C4-2B (cell line): ENCODE data around the gene LDB3.

Source experiments
- H3K27ac ChIP-seq: fragments of 450-650 bp; 2 replicates; pipeline ENCODE4 v1.5.1; 2017
- CTCF ChIP-seq: fragments of 450-650 bp; conservative IDR thresholded peaks from 2 replicates; pipeline ENCODE4 v1.5.1; 2017; ENCODE audit warnings: mild to moderate bottlenecking
- ZFX ChIP-seq: fragments of 450-650 bp; IDR thresholded peaks from 2 replicates; pipeline ENCODE4 v1.6.1; 2017

LDB3 gene

DNA sequence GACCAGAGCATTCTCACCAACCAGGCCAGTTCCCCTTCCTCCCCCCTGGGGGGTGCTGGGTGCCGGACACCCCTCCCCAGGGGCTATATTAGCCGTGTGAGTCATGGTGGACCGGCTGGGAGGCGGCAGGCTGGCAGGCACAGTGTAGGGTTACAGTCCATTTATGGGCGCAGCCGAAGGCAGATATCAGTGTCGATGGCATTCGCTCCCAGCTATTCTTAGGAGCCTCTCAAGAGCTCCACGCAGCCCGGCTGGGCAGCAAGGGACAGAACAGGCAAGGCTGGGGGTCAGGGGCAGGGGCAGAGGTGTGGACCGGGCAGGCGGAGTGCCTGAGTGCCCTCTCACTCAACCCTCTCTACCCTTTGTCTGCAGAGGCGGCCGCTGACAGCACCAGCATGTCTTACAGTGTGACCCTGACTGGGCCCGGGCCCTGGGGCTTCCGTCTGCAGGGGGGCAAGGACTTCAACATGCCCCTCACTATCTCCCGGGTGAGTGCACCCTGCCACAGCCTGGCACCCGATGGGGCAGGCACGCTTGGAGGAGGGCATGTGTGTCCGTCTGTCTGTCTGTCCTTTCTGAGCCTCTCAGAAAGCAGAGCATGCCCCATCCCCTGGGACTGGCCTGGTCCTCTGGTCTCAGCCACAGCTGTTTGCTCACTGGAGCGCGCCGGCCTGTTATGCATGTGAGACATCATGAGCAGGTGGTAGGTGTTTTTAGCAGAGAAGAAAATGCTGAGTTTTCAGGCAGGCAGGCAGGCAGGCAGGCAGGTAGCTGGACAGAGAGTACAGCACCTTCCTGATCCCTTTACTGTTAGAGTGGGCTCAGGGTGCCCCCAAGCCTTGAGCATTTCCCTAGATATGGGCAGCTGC lies at the start of gene LDB3:
TSS of gene LDB3 (plus strand) at position 215 of the 869 bp plus-strand sequence. CDS start at position 396, 181 bp downstream.
- H3K27ac ChIP-seq: no peak within 1 kb of the TSS
- TF ChIP-seq ZFX (no peak), CTCF (no peak)

DNA sequence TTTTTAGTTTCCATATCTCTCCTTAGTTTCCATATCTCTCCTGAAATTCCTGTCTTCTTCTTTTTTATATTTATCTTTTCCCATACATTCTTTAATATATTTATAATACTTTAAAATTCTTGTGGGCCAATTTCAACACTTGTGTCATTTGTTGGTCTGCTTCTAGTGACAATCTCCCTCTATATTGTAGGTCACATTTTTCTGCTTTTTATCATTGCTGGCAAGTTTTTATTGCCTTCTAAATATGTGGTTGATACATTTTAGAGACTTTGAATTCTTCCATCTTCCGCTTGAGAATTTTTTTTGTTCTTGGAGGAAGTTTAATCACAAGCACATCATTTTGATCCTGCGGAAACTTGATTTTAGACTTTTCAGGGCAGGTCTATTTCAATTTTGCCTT lies 40.0 kb upstream of the LDB3 start:
- H3K27ac ChIP-seq: no peak overlapping the region
- TF ChIP-seq ZFX: no peak
- TF ChIP-seq CTCF: no peak

- no peak overlapping the region for H3K27ac ChIP-seq
- TF ChIP-seq ZFX: no peak
- TF ChIP-seq CTCF: no peak
Observed at GRCh38 chr10:86630079-86630478, 38.2 kb upstream of the LDB3 start.

- H3K27ac ChIP-seq: no peak overlapping the region
- TF ChIP-seq ZFX: no peak
- no peak for TF ChIP-seq CTCF
Observed at GRCh38 chr10:86632009-86632800, 36.1 kb upstream of the LDB3 start.

DNA sequence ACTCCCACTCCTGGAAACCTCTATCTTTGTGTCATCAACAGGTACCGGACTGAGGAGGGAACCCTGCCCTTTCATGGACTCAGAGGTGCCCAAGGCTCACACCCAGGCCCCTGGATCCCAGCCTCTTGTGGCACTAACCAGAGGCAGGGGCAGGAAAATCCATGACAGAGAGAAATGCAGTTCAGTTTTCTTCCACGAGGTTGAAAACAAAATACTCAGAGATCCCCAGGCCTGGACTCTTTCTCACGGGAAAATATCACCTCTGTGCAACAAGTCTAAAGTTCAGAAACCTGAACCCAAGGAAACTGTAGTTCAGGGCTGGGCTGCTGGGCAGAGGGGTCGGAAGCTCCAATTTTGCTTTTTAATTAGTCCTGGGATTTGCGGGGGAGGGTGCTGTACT lies 35.4 kb upstream of the LDB3 start:
- H3K27ac ChIP-seq: no peak overlapping the region
- TF ChIP-seq ZFX: no peak

GRCh38 chr10:86635402-86635801 lies 32.9 kb upstream of the LDB3 start:
- no peak for TF ChIP-seq ZFX
- TF ChIP-seq CTCF: no peak
- H3K27ac ChIP-seq: no peak overlapping the region

- H3K27ac ChIP-seq: no peak overlapping the region
- TF ChIP-seq CTCF: no peak
- no peak for TF ChIP-seq ZFX
Observed at GRCh38 chr10:86636311-86636710, 32.0 kb upstream of the LDB3 start.
